ENCODE data around the gene UTP14C.

DNA sequence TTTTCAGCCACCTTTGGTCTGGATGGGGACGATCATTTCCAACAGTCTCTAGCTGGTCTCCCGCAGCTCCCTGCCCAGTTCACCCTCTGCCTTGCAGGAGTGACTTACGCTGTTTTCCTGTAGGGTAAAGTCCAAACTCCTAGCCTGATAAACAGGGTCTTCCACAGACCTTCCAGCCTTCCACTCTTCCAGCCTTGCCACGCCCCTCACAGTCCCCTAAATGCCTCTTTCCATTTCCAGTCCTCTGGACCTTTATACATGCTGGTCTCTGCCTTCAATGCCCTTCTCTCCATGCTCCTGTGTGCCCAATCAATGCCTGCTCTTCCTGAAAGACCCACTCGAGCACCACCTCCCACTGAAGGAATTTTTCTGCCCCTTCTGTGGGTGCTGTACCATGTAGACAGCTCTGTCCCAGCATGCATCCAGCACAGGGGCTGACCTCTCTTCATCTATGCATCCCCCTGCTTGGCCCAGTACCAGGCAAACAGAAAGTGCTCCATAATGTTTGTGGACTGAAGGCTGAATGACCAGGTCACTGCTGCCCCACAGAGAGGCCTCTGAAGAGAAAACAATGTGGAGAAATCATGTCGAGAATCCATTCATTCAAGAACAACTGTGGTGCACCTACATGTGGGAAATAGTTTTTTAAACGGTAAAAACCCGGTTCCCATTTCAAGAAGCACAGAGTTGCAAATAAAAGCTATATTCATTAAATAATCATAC is 17.8 kb upstream of the UTP14C start:
- TF ChIP-seq, protein P1, sequence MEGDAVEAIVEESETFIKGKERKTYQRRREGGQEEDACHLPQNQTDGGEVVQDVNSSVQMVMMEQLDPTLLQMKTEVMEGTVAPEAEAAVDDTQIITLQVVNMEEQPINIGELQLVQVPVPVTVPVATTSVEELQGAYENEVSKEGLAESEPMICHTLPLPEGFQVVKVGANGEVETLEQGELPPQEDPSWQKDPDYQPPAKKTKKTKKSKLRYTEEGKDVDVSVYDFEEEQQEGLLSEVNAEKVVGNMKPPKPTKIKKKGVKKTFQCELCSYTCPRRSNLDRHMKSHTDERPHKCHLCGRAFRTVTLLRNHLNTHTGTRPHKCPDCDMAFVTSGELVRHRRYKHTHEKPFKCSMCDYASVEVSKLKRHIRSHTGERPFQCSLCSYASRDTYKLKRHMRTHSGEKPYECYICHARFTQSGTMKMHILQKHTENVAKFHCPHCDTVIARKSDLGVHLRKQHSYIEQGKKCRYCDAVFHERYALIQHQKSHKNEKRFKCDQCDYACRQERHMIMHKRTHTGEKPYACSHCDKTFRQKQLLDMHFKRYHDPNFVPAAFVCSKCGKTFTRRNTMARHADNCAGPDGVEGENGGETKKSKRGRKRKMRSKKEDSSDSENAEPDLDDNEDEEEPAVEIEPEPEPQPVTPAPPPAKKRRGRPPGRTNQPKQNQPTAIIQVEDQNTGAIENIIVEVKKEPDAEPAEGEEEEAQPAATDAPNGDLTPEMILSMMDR (conservative IDR thresholded peaks at IDR 0.05 in 1 of 2, IDR thresholded peaks at IDR 0.05 in 1 of 2; ENCODE audit: extremely low read depth in 1 of 2, insufficient read depth in 1 of 2, low read depth in 1 of 2, low read length in 2 of 2): no peak
- TF ChIP-seq EZH2 (IDR thresholded peaks at IDR 0.05; ENCODE audit: borderline replicate concordance, low read length): no peak
